Hindlimb muscle (tissue), 1 donor: Measurements from ENCODE around the gene PTPRN2. TPM values are rescaled to one million over a fixed set of nuclear protein-coding genes. Genes with fewer than 3 reads are reported as not detected.
"Not testable (repeated sequence)": the region's sequence is repeated elsewhere in the genome, so short reads cannot be mapped to it uniquely, and the experiment has no call there.

Source experiments
- DNase-seq: peaks from one replicate; pipeline ENCODE4 v3.0.0-alpha.2; 2013
- polyA plus RNA-seq: library from polyadenylated mRNA; unstranded; fragments of 120-200 nt; gene quantifications from one replicate; pipeline ENCODE4 v1.2.1, GENCODE V29; 2013; ENCODE audit not compliant: insufficient read length

PTPRN2 gene
- polyA plus RNA-seq, 1 donor: 2.0 TPM

DNA sequence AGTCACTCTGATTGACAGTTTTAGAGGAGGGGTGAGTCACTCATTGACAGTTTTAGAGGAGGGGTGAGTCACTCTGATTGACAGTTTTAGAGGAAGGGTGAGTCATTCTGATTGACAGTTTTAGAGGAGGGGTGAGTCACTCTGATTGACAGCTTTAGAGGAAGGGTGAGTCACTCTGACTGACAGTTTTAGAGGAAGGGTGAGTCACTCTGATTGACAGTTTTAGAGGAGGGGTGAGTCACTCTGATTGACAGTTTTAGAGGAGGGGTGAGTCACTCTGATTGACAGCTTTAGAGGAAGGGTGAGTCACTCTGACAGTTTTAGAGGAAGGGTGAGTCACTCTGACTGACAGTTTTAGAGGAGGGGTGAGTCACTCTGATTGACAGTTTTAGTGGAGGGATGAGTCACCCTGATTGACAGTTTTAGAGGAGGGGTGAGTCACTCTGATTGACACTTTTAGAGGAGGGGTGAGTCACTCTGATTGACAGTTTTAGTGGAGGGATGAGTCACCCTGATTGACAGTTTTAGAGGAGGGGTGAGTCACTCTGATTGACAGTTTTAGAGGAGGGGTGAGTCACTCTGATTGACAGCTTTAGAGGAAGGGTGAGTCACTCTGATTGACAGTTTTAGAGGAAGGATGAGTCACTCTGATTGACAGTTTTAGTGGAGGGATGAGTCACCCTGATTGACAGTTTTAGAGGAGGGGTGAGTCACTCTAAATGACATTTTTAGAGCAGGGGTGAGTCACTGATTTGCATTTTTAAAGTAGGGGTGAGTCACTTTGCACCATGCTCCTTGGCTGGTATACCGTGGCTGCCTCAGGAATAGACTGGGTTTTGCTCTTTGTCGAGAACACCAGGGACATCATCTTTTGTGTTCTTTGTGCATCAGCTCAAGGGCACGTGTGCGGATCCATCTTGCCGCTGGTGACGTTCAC lies 654.1 kb downstream of the PTPRN2 start:
- DNase-seq: not testable (repeated sequence)

- DNase-seq: no peak
Observed at GRCh38 chr7:157932498-157933218, 655.0 kb downstream of the PTPRN2 start.

DNA sequence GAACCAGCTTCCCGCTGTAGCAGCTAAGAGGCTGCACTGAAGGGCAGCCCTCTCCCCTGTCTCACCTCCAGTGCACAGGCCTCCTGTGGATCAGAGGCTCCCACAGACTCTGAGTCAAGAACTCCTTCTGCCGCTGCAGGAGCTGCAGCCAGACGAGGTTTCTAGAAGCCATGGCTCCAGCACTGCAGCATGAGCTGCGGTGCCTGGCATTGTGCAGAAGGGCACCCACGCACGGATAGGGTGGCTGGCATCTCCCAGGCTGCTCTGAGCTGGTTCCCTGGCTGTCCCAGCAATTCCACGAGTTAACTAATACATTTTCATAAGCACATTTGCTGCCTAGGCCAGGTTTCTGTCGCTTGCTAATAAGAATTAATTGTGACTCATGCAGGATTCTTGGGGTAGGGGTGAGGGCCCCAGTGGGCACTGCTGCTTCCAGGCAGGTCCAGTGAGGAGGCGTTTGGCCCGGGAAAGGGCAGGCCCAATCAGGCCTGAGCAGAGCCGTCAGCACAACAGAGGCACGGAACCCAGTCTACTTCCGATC lies 656.6 kb downstream of the PTPRN2 start:
- DNase-seq: no peak

GRCh38 chr7:157930441-157930840 lies 657.2 kb downstream of the PTPRN2 start:
- DNase-seq: no peak

DNA sequence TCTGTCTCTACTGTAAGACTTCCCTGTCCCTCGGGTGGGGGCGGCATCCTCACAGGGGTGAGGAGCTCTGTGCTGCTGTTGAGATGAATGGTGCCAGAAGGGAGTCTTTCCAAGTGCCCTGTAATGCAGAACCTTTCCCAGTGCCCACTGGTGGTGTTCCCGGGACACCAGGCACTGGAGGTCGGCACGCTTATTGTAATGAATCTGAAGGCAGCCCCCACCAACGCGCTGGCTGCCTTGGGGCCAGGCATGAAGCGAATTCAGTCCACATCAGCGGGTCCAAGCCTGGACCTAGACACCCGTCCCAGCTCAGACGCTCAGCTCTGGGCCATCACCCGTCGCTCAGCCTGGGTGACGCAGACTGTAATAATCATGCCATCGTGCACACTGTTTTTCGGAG lies 658.0 kb downstream of the PTPRN2 start:
- no peak for DNase-seq

GRCh38 chr7:157928808-157929425 lies 658.7 kb downstream of the PTPRN2 start:
- DNase-seq: no peak

- DNase-seq: no peak
Observed at GRCh38 chr7:157928171-157928794, 659.3 kb downstream of the PTPRN2 start.

- no peak for DNase-seq
Observed at GRCh38 chr7:157927313-157927925, 660.2 kb downstream of the PTPRN2 start.

DNA sequence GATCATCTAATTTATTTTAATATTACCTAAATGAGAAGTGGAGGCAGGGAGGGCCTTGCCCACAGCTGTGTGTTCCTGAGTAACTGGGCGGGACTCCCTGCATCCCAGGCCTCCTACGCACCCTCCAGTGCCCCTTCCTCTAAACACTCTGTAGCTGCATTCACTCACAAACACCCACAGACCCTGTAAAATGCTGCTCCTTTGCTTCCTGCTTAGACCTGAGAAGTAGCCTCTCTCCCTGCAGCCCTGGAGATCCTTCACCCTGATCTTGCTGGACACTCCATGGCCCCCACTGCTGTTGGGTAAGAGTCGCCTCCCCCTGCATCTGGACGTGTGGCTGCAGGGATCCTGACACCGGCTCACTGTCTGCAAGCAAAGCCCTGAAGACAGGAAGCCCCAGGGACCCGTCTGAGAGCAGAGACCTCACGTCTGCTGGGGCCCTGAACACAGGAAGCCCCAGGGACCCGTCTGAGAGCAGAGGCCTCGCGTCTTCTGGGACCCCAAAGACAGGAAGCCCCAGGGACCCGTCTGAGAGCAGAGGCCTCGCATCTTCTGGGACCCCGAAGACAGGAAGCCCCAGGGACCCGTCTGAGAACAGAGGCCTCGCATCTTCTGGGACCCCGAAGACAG lies 661.0 kb downstream of the PTPRN2 start:
- no peak for DNase-seq

DNA sequence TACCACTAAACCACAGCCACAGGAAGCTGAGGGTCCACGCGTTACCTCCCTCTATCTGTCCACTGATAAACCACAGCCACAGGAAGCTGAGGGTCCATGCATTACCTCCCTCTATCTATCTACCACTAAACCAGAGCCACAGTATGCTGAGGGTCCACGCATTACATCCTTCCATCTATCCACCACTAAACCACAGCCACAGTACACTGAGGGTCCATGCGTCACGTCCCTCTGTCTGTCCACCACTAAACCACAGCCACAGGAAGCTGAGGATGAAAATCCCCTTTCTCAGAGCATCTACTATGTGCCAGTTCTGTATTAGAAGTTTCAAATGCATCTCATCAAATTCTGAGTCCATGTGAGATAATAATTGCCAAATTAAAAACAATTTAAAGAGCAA lies 661.5 kb downstream of the PTPRN2 start:
- DNase-seq: no peak

DNA sequence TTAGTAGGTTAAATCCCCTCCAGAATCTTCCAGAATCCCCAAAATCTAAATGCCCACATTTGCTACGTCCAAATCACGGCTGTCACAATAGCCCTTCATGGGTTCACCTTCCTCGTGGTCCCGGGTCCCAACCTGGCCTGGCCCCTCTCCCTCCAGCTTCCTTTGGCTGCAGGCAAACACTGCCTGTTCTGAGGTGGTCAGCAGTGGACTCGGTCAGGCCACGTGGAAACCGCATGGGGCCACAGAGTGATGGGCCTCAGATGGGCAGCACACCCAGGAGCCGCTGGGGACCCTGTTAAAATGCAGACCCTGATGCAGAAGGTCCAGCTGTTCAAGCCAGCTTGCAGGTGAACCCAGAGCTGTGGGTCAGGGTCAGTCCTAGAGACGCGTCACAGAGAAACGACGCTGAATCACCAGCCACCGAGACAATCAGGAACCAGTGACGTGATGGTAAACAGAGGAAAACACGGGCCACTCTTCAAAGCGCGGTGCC lies 662.2 kb downstream of the PTPRN2 start:
- DNase-seq: no peak

DNA sequence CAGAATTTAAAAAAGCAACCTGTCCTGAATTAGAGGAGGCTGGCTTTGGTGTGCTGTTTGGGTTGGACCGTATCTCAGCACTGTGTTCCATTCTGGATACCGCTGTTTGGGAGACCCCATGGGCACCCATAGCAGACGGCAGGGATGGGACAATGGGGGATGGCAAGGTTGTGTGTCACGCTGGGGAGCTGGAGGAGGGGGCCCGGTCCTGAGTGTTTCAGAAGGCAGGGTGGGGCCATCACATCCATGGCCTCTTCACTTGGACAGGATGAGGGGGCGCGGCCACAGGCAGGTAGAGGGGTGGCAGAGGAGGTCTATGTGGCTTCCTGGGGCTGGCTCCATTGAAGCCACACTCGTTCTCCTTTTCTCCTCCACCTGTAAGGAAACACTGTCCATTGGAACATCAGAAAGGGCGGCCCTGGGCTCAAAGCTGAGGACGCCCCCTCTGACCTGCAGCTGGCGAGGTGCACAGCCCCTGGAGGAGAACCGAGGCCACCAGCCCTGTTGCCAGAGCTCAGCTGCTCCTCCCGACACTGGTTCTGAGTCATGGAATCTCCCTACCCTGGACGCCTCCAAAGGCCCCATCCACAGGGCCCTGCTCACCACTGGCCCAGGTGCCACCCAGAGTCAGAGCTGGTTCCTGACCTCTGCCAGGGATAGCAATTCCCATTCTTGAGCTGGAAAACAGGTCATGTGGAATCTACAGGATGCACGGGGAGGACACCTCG lies 663.6 kb downstream of the PTPRN2 start:
- no peak for DNase-seq

DNA sequence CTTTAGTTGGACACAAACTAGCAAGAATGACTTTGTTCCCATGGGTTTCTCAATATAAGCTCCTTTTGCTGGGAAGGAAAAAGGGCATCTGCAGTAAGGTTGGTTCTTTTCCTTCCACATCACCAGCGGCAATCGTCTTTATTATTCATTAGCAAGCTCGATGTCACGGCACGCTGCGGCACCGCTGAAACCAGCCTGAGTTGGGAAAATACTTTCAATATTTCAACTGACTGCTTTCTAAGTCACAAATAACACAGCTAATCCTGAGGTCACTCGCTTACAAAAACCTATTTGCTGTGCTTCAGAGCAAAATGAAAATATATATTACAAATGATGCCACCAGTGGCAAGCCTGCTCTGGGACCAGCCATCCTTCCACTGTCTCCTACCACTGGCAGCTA lies 665.0 kb downstream of the PTPRN2 start:
- no peak for DNase-seq

DNA sequence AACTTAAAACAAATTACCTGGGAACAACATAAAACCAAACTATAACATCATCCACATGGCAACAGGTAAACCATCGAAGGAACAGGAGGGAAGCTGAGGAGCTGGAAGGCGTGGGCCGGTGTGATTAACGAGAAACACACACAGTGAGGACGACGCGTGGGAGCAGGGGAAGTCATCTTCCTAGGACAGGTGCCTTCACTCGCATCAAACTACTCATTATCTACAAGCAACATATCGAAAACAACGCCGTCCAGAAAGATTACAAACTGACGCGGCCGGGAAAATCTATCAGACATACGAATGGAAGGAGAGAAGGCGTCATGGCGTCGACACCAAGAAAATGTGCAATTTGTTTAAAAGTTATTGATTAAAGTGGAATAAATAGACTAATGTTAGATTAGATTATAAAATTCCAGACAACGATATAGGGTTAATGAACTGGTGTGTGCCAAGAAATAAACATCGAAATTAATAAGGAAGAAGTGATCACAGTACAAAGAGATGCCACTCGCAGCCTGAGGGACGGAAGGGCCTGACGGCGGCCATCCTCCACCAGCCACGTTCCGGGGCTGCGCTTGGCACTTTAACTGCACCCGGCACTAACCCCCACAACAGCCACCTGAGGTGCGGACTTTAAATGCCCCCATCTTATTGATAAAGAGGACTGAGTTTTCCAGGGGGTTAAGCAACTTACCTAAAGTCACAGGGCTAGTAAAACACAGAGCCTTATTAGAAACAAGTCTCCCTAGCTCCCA lies 669.1 kb downstream of the PTPRN2 start:
- DNase-seq: no peak

GRCh38 chr7:157916946-157917640 lies 670.5 kb downstream of the PTPRN2 start:
- DNase-seq: no peak

DNA sequence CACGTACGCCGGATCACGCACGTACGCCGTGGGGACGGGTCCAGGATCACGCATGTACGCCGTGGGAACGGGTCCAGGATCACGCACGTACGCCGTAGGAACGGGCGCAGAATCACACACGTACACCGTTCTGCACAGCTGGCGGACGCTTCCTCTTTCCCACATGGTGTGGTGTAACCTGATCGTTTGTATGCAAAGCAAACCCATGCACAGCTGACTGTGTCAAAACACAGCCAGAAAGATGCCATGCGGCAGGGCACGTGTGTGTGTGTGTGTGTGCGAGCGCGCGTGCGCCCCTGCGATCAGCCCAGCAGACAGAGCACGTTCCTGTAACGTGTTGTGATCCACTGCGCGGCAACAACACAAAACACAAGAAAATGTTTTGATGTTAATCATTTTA lies 677.2 kb downstream of the PTPRN2 start:
- no peak for DNase-seq

DNA sequence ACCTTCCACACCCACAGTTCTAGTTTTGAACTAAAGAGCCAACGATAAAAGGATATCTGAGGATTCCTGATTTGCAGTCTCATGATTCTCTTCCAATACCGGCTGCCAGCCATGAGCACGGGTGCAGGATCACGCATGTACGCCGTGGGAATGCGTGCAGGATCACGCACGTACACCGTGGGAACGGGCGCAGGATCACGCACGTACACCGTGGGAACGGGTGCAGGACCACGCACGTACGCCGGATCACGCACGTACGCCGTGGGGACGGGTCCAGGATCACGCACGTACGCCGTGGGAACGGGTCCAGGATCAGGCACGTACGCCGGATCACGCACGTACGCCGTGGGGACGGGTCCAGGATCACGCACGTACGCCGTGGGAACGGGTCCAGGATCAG lies 677.6 kb downstream of the PTPRN2 start:
- DNase-seq: not testable (repeated sequence)

GRCh38 chr7:157909370-157909769 lies 678.3 kb downstream of the PTPRN2 start:
- no peak for DNase-seq
